Activated CD4-positive, alpha-beta memory T cell treated with anti-CD3 and anti-CD28 coated beads for 36 hours (primary cell): Measurements from ENCODE around the gene TREH. TPM values are rescaled to one million over a fixed set of nuclear protein-coding genes. Genes with fewer than 3 reads are reported as not detected.

Experiments used
- CTCF ChIA-PET: fragments of 350-600 bp; sonication (Branson Sonifier 250); formaldehyde crosslinking; loops from one replicate; lab custom pipeline; 2021; ENCODE audit warnings: antibody characterized with exemption, inconsistent platforms; lab: Charles Lee
- POLR2A ChIA-PET: fragments of 350-600 bp; sonication (Branson Sonifier 250); formaldehyde crosslinking; loops from one replicate; lab custom pipeline; 2021; ENCODE audit warnings: antibody characterized with exemption; lab: Charles Lee
- DNase-seq: peaks from one replicate; pipeline ENCODE4 v3.0.0-alpha.2; 2020
- H3K27ac Mint-ChIP-seq: one replicate; pipeline ENCODE4 v1.8.0; 2021; ENCODE audit warnings: mixed read lengths
- H3K27me3 Mint-ChIP-seq: one replicate; pipeline ENCODE4 v1.8.0; 2021; ENCODE audit warnings: mixed read lengths
- H3K36me3 Mint-ChIP-seq: one replicate; pipeline ENCODE4 v1.8.0; 2021; ENCODE audit warnings: mixed read lengths
- H3K4me1 Mint-ChIP-seq: one replicate; pipeline ENCODE4 v1.8.0; 2021; ENCODE audit warnings: low read depth, mixed read lengths
- H3K4me3 Mint-ChIP-seq: one replicate; pipeline ENCODE4 v1.8.0; 2021; ENCODE audit warnings: mild to moderate bottlenecking, mixed read lengths
- H3K9me3 Mint-ChIP-seq: one replicate; pipeline ENCODE4 v1.8.0; 2021; ENCODE audit warnings: mixed read lengths
- intact Hi-C: fragments of 100-400 bp; cut with micrococcal nuclease; formaldehyde crosslinking; loops from one replicate; pipeline ENCODE4 v1.15.1; 2023
- microRNA-seq: library from miRNA; unstranded; fragments of <30 nt; microRNA quantifications from one replicate; pipeline ENCODE4 v1.2.0, GENCODE V29; 2022; ENCODE audit warnings: borderline number of aligned reads, borderline microRNAs expressed, borderline replicate concordance
- total RNA-seq, 2 experiments: library from RNA; stranded (reverse); gene quantifications; one replicate each; pipeline ENCODE4 v1.2.3, GENCODE V29; 2021

The TREH gene
- total RNA-seq, 2 experiments from 2014 or later = not detected

DNA sequence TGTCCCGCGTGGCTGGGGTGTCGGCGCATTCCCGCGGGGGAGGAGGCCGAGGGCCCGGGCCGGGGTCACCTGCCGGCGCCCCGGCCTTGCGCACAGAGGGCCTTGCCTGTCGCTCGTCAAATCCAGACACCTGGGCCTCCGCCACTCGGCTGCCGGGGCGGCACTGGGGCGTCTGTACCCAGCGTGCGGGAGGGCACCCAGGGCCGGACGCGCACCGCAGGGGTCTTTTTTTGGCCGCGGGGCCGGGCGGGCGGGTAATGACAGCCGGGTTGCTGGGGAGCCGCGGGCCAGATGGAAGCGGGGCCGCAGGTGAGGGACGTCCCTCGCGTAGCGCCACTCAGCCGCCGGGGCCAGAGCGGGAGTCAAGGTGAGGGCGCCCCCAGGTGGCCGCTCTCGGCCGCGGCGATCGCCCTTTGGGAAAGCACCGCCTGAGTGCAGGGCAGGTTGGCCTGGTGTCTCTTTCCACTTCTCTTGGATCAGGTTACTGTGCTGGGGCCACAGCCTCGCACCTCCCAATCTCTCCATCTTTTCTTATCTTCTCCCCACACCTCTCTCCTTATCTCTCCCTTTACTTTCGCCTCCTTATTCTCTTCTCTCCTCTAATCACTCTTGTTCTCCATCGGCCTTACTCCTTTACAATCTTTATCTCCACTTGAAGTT, 68.5 kb downstream of the TREH start:
- CTCF ChIA-PET = interaction anchor here (0.8 to 11.7 kb wide), 4 partner anchors 10 to 79 kb away, joined by 3 to 137 read pairs (median 3); no protein-coding TSS in a partner anchor
- H3K27ac Mint-ChIP-seq = no peak overlapping the region
- intact Hi-C loops = loop anchor here (1.0 kb wide), 1 partner anchor 16 kb away; no protein-coding TSS in a partner anchor
- H3K27me3 Mint-ChIP-seq = peaks cover 12% of the 10 kb centered on the region
- peaks cover 22% of the 10 kb centered on the region for H3K4me1 Mint-ChIP-seq
- H3K4me3 Mint-ChIP-seq = peak overlapping the region; percentile 14
- DNase-seq = peak; percentile 90
- POLR2A ChIA-PET = interaction anchor here (1.7 kb wide), 1 partner anchor 252 kb away, joined by 4 read pairs; the partner anchor contains the start of gene UBE4A
- no peaks in the 10 kb centered on the region for H3K36me3 Mint-ChIP-seq
- H3K9me3 Mint-ChIP-seq = no peaks in the 10 kb centered on the region

- intact Hi-C loops = no loop called here
- H3K4me3 Mint-ChIP-seq = peak overlapping the region; percentile 57
- peaks cover 12% of the 10 kb centered on the region for H3K27me3 Mint-ChIP-seq
- ChIA-PET CTCF (interaction anchor here (0.8 to 11.7 kb wide), 3 partner anchors 13 to 79 kb away, joined by 4 to 137 read pairs (median 10); no protein-coding TSS in a partner anchor), POLR2A (interaction anchor here (1.7 kb wide), 2 partner anchors 16 to 251 kb away, joined by 4 read pairs; partner anchors contain the start of gene UBE4A)
- peaks cover 22% of the 10 kb centered on the region for H3K4me1 Mint-ChIP-seq
- H3K27ac Mint-ChIP-seq = no peak overlapping the region
- DNase-seq = no peak
- H3K36me3 Mint-ChIP-seq = no peaks in the 10 kb centered on the region
- no peaks in the 10 kb centered on the region for H3K9me3 Mint-ChIP-seq
Measured at GRCh38 chr11:118610225-118610772, 69.2 kb downstream of the TREH start.

DNA sequence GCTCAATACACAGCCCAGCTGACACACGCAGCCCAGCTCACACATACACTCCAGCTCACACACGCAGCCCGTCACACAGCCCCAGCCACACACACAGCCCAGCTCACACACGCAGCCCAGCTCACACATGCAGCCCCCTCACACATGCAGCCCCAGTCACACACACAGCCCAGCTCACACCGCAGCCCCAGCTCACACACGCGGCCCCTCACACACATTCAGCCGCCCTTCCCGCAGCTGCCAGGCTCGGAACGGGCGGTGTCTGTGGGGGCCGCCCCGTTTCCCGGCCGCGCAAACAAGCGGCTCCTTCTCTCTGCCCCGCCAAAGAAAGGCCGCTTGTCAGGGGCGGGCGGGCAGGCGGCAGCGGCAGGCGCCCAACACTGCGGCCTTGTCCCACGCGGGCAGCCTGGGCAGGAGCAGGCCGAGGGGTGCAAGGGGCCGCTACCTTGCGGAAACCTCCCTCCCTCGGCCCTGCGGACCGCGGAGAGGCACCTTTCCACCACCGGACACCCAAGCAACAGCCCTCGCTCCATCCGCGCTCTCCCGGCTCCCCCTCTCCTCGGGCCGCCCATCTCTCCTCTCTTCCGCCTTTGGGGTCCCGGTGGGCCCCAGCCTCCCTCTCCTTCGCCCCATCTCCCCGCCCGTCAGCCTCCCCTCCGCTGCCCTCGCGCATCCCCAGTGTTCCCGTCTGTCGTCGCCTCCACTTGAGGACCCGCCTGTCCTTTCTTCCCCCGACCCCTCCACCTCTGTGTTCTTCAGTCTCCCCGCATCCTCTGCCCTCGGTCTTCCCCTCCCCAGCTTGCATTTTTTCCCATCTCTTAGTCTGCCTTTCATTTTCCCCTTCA, 69.8 kb downstream of the TREH start:
- no peak overlapping the region for H3K27ac Mint-ChIP-seq
- H3K36me3 Mint-ChIP-seq = no peaks in the 10 kb centered on the region
- ChIA-PET POLR2A (interaction anchor here (1.3 to 1.7 kb wide), 3 partner anchors 15 to 250 kb away, joined by 4 to 5 read pairs (median 4); partner anchors contain the start of genes ARCN1 and UBE4A), CTCF (interaction anchor here (0.7 to 11.7 kb wide), 8 partner anchors 8 to 320 kb away, joined by 3 to 137 read pairs (median 4); partner anchors contain the start of gene ARCN1)
- intact Hi-C loops = no loop called here
- no peaks in the 10 kb centered on the region for H3K9me3 Mint-ChIP-seq
- DNase-seq = peak; percentile 43
- peaks cover 22% of the 10 kb centered on the region for H3K4me1 Mint-ChIP-seq
- peak overlapping the region; percentile 57 for H3K4me3 Mint-ChIP-seq
- H3K27me3 Mint-ChIP-seq = peaks cover 12% of the 10 kb centered on the region

DNA sequence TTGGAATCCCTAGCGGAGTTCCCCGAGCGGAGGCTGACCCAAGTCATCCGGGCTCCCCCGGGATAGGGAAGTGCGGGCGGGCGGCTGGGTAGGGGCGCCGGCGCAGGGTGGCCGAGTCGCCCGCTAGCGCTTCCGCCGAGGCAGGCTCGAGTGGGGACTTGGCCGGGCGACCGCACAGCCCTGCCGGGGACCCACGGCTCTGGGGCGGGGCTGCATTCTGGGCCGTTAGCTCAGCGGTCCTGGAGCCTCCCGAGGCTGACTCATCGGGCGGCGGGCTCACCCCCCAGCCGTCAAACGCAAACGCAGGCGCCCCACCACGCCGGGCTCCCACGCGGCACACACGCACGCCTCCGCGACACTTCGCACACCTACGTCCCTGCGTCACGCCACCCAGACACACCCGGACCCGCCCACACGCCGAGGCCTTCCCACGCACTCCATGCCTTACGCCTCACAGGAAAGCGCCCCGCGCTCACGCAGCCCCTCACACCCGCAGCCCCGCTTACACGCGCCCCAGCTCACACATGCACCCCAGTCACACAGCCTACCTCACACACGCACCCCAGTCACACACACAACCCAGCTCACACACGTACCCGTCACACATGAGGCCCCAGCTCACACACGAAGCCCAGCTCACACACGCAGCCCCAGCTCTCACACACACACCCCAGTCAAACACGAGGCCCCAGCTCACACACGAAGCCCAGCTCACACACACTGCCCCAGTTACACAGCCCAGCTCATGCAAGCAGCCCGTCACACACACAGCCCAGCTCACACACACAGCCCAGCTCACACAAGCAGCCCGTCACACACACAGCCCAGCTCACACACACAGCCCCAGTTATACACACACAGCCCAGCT, 70.9 kb downstream of the TREH start:
- ChIA-PET CTCF (interaction anchor here (0.6 to 11.7 kb wide), 9 partner anchors 9 to 321 kb away, joined by 3 to 137 read pairs (median 4); partner anchors contain the start of gene ARCN1), POLR2A (interaction anchor here (0.6 to 1.7 kb wide), 4 partner anchors 14 to 1677 kb away, joined by 4 to 5 read pairs (median 4); partner anchors contain the start of genes ARCN1 and UBE4A)
- peak; percentile 78 for DNase-seq
- intact Hi-C loops = loop anchor here (1.0 kb wide), 1 partner anchor 35 kb away; no protein-coding TSS in a partner anchor
- H3K27me3 Mint-ChIP-seq = peaks cover 12% of the 10 kb centered on the region
- H3K4me1 Mint-ChIP-seq = peaks cover 22% of the 10 kb centered on the region
- H3K36me3 Mint-ChIP-seq = no peaks in the 10 kb centered on the region
- H3K4me3 Mint-ChIP-seq = peak overlapping the region; percentile 54
- no peaks in the 10 kb centered on the region for H3K9me3 Mint-ChIP-seq
- no peak overlapping the region for H3K27ac Mint-ChIP-seq

GRCh38 chr11:118607401-118608359, 71.8 kb downstream of the TREH start, which contains the start of gene PHLDB1:
Gene PHLDB1, plus strand, starts transcription at chr11:118607615. Its CDS starts 6,222 bp downstream, at chr11:118613837.
- intact Hi-C loops = loop anchor here (1.0 kb wide), 1 partner anchor 34 kb away; no protein-coding TSS in a partner anchor
- Mint-ChIP-seq H3K4me3 (peak within 1 kb of the TSS; percentile 64), H3K27ac (no peak within 1 kb of the TSS), H3K27me3 (peaks cover 12% of the 10 kb centered on the region), H3K9me3 (no peaks in the 10 kb centered on the region), H3K36me3 (peaks cover 1% of the 10 kb centered on the region), H3K4me1 (peaks cover 22% of the 10 kb centered on the region)
- ChIA-PET CTCF (interaction anchor here (0.6 to 11.7 kb wide), 2 partner anchors 14 to 229 kb away, joined by 3 to 137 read pairs; no protein-coding TSS in a partner anchor), POLR2A (no interaction called here)
- peak; percentile 57 for DNase-seq

Small RNAs within 50 kb of the gene (microRNA-seq; reads per million reads assigned to microRNA genes)
- gene MIR6716 = not detected

Other genes starting within 250 kb of the TREH start
- 10 to 100 TPM; 61.5 to 72.4 TPM for gene KMT2A, start 243.2 kb downstream of the TREH start, total RNA-seq
- not detected for gene TTC36, start 152.2 kb downstream of the TREH start, total RNA-seq
- 10 to 100 TPM in 1 of 2 experiments, 1 to 10 TPM in 1; 9.5 to 13.0 TPM for gene TMEM25, start 148.5 kb downstream of the TREH start, total RNA-seq
- 10 to 100 TPM; 16.0 to 17.1 TPM for gene IFT46, start 113.7 kb downstream of the TREH start, total RNA-seq
- 100 to 1,000 TPM; 180 to 182 TPM for gene ARCN1, start 107.2 kb downstream of the TREH start, total RNA-seq
- gene PHLDB1, start 72.0 kb downstream of the TREH start, total RNA-seq = 1 to 10 TPM; 2.0 to 2.4 TPM
- 100 to 1,000 TPM; 175 to 180 TPM for gene DDX6, start 111.5 kb upstream of the TREH start, total RNA-seq
- 10 to 100 TPM; 28.0 to 28.3 TPM for gene CXCR5, start 204.2 kb upstream of the TREH start, total RNA-seq
- gene BCL9L, start 246.3 kb upstream of the TREH start, total RNA-seq = 10 to 100 TPM; 28.2 to 31.8 TPM